HG03108 (cell line): ENCODE data around the gene ERFE.

Experiments used
- ATAC-seq: cut with Tn5 transposase; IDR thresholded peaks from one replicate; pipeline ENCODE4 v1.9.1; 2021; ENCODE audit warnings: moderate library complexity; ENCODE audit not compliant: unreplicated experiment

ERFE gene

DNA sequence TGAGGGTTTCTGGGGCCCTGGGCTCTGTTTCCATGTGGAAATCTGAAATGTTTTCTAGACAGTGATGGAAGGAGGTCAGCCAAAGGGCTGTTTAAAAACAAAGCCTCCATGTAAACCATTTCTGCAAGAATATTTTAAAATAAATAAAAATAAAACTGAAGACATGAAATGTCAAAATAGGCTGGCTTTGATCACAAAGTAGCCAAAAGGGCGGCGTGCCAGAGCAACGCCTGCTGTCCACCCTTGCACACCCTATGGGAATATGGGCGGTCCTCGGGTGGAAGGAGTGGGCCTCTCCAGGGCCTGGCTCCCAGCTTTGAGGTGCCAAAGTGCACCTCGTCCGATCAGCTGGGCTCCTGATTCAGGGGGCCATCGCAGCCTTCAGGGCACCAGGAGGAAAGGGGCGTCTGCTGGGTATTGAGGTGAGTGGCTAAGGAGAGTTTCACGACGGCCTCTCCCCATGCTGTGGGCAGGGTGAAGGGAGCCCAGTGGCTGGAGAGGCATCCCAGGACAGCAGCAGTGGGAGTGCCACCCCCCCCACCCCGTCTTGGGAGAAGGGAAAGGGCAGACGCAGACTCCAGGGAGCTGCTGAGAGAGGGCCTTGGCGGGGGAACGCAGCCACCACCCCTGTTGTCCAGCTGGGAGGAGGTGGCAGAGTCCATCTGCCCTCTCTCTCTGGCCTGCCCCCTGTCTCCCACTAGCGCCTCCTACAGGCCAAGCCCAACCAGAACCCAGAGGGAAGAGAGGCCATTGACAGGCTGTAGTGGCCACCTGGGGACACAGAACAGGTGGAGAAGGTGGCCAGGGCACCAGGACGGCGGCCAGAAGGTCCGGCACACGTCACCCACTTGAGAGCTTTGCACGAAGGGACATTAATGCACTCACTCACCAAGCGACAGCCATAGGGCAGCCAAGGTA lies 5.7 kb upstream of the ERFE start:
- no peak for ATAC-seq

DNA sequence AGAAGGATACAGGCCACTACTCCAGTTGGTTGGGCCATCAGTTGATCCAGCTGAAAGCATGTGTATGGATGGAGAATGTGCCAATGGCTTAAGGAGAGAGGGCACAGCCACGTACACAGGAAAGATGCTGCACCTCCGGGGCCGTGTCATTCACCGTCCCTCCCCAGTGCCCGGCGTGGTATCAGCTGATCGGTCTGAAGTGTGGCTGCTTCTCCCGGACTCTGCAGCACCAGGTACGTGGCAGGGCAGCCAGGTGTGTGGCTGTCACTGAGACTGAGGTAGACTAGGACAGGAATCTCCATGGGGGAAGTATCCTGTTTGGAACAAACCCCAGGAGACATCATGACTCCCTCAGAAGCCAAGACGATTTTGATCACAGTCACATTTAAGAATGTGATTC lies 4.2 kb upstream of the ERFE start:
- ATAC-seq, result no peak

DNA sequence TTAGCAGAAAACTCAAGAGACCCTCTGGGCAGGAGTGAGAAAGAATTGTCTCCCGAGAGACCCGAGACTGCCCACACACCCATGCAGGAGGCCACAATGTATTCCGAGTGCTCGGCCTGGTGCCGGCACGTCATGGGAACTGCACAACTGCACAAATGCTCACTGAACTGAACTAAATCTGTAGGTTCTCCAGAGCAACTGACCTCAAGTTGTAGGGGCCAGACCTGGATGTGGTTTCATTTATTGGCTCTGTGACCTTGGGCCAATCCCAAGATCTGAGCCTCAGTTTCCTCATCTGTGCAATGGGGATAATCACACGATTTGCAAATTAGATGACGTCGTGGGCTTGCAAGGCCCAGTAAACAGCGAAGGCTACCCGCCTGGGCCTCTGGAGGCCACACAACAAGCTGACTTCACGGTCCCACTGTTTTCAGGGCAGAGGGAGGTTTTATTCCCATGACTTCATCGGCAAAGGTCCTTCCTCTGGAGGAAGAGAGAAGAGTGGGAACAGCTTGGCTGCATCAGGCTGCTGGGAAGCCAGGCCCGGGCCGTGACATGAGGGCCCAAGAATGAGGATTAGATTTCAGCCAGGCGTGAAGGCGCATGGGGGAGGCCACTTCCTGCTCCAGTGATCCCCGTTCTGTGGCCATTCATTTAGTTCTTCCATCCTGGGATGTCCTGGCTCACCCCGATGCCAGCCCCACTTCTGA lies 3.6 kb upstream of the ERFE start:
- ATAC-seq, result no peak

DNA sequence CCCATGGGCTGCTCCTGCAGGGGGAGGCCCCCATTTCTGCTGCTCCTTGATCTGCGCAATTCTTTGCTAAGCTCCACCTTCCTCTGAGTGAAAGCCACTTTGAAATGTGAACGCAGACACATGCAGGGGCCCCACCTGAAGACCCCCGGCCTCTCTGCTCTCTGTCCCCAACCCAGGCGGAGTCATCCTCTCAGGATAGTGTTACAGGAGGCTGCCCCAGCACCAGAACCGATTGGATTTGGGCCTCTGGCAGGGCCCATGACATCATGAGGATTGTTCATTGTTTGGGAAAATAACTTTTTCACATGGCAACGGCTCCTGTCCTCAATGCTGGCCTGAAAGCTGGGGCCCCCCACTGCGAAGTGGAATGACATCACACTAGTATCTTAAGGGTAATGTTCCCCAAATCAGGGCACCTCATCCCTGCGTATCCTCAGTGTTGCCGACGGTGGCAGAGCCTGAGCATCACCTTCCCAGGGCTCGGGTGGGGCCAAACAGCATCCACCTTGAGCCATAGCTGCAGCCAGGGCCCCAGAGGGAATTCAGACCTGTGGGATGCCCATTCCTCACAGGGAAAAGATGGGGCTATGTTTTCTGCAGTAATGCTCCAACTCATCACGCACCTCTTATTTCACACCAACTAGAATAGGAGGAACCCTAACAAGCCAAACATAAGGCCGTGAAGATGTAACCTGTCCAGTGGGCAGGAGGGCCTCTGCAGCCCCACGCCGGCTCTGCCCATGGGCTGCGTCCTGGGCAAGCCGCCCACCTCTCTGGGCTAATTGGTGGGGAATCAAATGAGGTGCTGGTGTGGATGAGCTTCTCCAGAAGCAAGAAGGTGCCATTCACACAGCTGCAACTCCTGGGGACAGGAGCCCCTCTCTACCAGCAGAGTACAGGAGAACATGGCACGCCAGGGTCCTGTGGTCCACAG lies 2.7 kb upstream of the ERFE start:
- no peak for ATAC-seq

DNA sequence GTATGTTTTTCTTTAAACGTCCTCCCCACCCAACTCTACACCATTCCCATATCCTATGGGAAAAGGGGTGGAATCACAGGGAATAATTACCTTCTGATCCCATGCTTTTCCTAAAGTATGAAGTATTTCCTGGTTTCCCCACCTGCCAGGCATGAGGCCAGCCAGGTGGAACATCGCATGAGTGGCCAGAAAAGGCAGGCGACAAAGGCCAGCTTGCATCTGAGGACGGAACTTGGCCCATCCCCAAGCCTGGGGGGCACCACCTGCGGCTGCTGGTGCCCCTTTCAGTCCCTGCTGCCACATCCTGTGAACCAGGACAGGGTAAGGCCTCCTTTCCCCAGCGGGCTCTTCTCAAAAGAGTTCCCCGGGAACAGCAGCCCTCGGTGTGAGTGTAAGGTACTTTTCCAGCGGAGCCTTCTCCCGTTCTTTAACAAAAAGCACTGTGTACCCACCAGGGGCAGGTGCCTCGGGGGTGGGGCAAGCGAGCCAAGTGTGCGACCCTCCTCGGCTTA lies 1.2 kb upstream of the ERFE start:
- ATAC-seq, result no peak

DNA sequence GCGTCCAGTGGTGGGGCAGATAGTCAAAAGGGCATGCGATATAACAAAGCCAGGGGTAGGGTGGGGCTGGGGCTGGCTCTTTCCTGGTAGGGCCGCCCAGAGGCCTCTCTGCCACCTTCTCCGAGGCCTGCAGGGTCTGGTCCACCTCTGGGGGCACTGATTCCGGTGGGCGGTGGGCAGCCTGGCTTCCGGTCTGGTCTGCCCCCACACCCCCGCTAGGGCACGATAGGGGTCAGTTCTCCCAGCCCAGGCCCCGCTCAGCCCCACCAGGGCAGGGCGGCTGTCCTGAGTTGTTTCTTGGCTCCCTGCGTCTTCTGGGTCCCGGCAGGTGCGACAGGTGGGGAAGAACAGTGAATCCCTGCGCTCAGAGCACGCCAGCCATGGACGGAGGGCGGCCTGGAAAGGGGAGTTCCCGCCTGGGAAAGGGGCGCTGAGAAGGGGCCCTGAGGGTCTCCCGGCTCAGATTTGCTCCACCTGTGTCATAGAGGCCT lies 707 bp upstream of the ERFE start:
- no peak for ATAC-seq

DNA sequence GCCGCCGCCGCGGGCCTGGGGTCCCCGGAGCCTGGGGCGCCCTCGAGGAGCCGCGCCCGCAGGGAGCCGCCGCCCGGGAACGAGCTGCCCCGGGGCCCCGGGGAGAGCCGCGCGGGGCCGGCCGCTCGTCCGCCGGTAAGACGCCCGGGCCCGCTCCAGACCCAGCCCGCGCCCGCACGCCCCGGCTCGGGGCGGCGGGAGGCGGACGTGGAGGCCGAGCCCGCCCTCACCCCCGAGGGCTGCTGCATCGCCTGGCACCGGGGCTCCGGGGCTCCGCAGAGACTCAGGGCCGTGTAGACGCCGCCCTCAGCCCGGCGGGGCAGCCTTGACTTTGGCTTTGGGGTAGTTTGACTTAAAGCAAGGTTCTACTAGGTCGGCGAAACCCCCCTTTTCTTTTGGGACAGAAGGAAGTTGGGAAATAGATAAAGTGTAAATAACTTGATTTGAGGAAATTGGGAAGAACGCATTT lies 335 bp downstream of the ERFE start:
- no peak for ATAC-seq

DNA sequence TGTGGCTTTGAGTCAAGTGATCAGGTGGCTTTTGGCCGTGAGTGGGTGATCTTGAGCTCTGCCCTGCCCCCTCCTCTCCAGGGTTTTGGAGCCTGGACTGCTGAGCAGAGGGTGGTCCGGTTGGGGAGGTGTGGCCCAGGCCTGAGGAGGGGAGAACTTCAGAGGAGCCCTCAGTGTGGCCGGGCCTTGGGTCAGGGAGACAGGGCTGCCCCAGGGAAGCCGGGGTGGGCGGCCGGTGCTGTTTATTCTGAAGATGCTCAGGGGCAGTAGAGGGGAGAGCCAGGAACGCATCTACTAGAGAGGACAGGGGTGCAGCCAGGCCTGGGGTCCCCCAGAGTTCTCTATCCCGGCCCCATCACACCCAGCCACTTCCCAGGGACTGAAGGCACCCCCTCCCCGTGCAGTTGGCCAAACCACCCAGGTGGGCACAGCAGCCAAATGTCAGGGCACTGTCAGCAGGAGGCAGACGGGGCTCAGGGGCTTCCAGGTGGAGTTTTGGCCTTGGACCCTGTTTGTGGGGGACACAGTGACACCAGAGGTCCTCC lies 963 bp downstream of the ERFE start:
- ATAC-seq, result no peak

DNA sequence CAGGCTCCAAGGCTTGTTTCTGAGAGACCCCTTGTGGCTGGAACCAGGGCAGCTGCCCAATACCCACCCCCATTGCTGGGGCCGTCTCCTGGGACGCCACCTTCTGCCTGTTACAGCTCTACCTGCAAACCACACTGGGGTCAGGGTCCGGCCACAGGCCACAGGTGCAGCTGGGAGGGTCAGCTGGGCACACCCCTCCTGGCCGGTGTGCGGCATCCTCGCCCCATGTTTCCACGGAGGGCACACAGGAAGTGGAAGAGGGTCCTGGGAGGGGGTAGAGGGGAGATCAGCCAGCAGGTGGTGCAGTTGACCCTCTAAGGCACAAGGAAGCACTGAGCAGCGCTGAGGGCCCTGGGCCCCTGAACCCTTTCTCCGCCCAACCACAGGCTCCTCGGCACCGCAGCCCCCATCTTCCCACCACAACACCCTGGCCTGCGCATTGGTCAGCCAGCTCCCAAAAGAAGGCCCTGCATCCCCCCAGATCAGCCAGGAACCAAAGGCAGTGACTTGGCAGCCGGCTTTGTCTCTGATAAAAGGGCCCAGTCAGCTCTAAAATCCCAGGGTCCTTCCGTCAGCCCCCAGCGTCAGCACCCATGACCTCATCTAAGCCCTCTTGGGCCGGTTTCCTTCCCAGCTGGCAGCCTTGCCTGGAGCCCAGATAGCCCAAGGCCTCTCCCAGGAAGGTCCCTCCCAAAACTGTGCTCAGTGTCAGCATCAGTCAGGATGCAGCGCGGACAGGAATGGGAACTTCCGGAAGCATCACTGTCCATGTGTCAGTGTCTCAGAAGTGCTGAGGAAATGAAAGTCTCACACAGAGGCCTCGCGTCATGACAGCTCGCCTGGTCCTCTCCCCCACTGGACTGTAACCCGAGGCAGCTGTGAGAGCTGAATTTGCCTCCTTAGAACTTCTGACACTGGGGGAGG lies 1.7 kb downstream of the ERFE start:
- no peak for ATAC-seq

DNA sequence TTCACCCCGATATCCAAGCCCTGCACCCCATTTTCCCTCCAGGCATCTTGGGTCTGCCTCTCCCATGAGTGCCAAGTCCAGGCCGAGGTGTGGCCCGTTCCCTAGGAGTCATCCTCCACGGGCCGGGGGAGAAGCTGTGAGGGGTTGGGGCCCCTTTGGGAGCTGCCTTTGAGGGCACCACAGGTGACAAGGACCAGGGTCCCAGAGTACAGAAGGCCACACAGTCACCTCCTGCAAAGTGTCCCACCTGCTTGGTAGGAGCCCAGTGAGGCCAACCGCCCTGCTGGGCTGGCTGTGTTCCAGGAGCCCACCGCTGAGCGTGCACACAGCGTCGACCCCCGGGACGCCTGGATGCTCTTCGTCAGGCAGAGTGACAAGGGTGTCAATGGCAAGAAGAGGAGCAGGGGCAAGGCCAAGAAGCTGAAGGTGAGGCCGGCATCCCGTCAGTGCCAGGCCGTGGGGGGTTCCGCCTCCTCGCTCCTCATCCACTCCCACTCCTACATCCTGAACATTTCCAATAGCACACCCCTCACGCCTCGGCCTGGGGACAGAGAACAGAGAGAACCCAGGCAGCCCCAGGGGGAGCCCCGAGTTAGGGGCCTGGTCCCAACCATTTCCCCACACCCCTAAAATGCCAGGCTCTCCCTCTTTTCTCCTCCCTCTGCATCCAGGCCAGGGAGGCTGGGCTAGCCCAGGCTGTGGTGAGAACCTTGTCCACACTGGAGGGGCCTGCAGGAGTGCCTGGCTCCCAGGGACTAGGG lies 2.7 kb downstream of the ERFE start:
- ATAC-seq, result no peak

DNA sequence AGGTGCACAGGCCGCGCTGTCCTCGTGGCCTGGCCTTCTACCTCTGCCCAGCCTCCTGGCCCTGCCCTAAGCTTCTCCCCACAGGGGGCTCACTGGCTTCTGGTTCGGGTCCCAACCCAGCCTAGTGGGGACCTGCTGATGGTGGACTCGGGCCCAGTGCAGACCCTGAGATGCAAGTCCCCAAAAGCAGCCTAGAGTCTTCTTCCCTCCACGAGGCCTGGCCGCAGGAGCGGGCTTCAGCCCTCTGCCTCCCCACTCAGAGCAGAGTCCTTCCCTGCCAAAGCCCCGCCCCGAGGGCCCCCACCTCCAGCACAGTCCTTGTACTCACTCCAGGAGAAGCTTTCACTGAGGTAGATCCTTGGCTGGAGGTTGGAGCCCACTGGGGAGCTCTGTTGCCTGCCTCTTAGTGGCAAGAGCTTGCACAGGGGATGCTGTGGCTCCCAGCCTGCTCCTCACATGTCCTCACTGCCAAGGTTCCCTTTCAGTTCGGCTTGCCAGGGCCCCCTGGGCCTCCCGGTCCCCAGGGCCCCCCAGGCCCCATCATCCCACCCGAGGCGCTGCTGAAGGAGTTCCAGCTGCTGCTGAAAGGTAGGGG lies 3.6 kb downstream of the ERFE start:
- ATAC-seq, result no peak

DNA sequence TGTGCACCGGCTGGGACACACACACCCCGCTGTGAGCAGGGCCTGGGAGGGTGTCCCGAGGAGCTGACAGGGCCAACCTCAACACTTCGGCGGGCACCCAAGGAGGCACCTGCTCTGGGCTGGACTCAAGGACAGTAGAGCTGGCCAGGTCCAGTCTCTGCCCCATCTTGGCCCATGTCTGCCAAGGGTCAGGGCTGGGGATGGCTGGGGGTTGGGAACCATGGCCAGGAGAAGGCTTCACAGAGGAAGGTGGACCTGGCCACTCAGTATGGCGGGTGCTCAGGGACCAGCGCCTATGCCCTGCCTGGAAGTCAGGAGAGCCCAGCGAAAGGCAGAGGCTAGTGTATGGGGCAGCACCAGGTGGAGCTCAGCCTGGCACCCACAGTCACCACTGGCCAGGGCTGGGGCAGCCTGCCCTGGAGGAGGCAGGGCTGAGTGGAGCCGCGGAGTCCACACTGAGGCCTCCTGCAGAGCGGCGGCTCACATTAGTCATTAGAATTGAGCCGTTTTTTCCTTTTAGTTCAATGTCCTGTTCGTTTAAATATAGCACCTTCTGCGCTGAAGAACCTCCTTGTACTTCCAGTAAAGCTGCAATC lies 4.2 kb downstream of the ERFE start:
- ATAC-seq, result no peak

DNA sequence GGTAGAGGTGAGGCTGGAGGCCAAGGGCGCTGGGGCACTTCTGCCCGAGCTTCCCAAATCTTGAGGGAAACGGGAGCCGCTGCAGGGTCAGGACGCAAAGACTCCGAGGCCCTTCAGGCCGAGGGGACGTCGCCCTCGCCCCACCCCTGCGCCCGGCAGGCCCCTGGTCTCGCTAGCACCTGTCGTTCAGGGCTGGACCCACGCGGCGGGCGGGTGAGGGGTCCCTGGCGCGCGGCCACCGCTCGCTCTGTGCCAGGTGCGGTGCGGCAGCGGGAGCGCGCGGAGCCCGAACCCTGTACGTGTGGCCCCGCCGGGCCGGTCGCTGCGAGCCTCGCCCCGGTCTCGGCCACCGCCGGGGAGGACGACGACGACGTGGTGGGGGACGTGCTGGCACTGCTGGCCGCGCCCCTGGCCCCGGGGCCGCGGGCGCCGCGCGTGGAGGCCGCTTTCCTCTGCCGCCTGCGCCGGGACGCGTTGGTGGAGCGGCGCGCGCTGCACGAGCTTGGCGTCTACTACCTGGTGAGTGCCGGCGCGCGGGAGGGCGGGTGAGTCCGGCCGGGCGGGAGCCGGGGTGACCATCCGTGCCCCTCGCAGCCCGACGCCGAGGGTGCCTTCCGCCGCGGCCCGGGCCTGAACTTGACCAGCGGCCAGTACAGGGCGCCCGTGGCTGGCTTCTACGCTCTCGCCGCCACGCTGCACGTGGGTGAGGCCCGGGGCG lies 4.9 kb downstream of the ERFE start:
- no peak for ATAC-seq

DNA sequence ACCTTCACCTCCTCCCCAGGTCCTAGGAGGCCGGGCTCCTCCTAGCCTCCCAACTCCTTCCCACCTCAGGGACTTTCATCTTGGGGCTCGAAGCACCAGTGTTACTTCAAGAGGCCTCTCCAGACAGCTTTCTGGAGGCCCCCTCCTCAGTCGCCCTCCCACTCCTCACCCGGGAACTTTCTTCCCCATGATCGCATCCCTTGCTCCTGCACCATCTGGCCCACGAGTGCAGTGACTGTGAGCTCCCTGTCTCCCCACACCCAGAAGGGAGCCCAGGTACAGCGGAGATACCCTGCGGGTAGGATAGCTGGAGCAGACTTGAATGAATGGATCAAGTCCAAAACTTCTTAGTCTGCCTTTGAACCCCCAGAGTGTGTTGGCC lies 6.1 kb downstream of the ERFE start:
- ATAC-seq, result no peak

DNA sequence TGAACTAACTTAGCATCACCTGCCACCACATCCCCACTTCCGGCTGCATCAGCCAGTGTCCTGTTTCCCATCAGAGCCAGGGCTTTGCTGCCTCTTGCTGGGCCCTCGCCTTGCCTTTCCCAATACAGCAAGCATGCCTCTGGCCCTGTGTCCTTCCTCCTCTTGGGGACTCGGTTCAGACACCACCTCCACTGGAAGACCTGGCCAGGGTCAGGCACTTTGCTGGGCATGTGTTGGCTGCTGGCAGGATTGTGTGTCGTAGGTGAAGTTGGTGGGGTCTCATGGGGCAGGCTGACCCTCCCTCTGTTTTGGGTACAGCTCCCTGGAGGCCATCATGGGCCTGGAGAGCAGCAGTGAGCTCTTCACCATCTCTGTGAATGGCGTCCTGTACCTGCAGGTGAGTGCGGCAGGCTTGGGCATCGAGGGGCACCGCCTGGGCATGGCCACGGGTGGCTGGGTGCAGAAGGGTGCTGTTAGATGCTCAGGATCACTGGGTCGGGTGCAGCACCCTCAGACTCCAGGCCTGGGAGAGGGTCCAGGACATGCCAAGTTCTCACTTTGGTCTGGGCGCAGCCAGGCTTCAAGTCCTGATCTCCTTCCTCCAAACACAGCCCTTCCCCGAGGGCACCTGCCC lies 6.6 kb downstream of the ERFE start:
- no peak for ATAC-seq

DNA sequence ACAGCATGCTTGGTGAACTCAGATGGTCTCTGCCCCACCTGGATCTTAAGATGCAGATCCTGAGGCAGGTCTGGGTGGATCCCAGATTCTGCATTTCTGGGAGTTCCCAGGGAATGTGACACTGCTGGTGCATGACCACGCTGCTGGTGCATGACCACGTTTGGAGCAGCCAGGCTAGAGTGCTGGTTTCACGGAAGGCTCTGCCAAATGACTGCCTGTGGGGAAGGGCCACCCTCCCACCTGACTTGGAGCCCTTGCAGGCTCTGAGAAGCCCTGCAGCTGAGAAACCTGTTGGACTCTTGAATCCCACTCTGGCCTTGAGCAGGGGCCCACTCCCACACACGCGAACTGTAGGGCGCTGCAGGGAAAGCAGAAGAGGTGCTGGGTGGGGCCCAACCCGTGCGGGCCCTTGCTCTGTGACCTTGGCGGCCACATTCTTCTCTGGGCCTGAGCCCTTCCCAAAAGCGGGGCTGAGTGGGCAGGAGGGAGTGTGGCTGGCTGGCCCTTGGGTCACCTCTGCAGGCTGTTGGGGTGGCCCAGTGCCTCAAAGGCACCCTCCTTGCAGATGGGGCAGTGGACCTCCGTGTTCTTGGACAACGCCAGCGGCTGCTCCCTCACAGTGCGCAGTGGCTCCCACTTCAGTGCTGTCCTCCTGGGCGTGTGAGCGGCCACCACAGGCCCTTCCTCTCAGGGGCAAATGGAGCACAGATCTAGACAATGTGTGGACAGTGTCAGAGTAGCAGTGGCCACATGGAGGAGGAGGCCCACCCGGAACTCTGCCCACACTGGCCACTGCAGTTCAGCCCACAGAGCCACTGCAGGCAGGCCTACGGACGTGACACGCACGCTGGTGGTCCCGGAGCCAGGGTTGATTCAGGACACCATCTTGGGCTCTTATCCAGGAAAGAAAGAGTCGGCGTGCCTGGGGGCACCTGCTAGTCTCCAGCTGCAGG lies 7.9 kb downstream of the ERFE start:
- ATAC-seq, result no peak
